ENCODE results near the gene NMBR. TPM values are rescaled to one million over a fixed set of nuclear protein-coding genes. Genes with fewer than 3 reads are reported as not detected.

NMBR gene
- total RNA-seq, 1 experiment from 2014 or later = not detected

DNA sequence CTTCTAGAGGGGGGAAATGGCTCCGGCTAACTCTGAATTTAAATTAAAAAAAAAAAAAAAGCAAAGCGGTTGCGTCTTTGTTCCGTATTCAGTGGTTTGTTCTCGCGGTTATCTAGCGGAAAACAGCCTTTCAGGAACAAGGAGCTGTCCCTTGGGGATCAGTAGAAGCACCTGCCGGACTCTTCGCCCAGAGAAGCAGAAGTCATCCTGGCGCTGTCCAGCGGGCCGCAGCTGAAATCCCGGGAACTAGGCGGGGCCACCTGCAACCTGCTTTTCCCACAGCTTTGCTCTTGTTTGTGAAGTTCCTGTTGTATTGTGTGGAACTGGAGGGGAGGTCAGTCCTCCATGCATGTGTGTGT lies 58.1 kb downstream of the NMBR start:
- H3K18ac ChIP-seq (ENCODE audit: insufficient read length, low read depth, low read length) = no peak overlapping the region
- no peaks in the 10 kb centered on the region for H4K20me1 ChIP-seq (ENCODE audit: control insufficient read depth, insufficient read depth, insufficient read length)
- H3K9ac ChIP-seq (ENCODE audit: extremely low read depth, insufficient read length, low read length) = no peak overlapping the region
- no peak overlapping the region for H3K4ac ChIP-seq (ENCODE audit: low read depth, low read length)
- H2AFZ ChIP-seq (ENCODE audit: low read length) = no peak overlapping the region
- no peak overlapping the region for H3K14ac ChIP-seq (ENCODE audit: insufficient read depth, low read length)
- H2BK15ac ChIP-seq (ENCODE audit: low read depth, low read length) = no peak overlapping the region
- H4K91ac ChIP-seq (ENCODE audit: insufficient read length, low read depth, low read length) = no peak overlapping the region
- no peaks in the 10 kb centered on the region for H3K36me3 Mint-ChIP-seq (ENCODE audit: insufficient read depth in 1 of 3, low read depth in 3 of 3)
- no peak overlapping the region for H3T11ph ChIP-seq (ENCODE audit: low read length)
- no peak overlapping the region for H2BK12ac ChIP-seq (ENCODE audit: insufficient read length, low read depth, low read length)
- no peaks in the 10 kb centered on the region for H3K79me1 ChIP-seq (ENCODE audit: insufficient read depth, low read depth, low read length, poor library complexity, severe bottlenecking)
- H3K27ac ChIP-seq (ENCODE audit: insufficient read length, low read depth, low read length) = no peak overlapping the region
- no CpG with 5 or more reads among the region's 14 CpGs for WGBS (ENCODE audit: extremely low coverage, insufficient read length, low lambda C conversion rate)
- H2BK5ac ChIP-seq (ENCODE audit: insufficient read length, low read length) = no peak overlapping the region
- H3K27me3 Mint-ChIP-seq (ENCODE audit: low read depth) = peaks cover 19% of the 10 kb centered on the region
- no peak for TF ChIP-seq CTCF (conservative IDR thresholded peaks at IDR 0.05)
- no peak overlapping the region for H2AK5ac ChIP-seq (ENCODE audit: insufficient read length, low read length)
- H3K4me2 ChIP-seq (ENCODE audit: insufficient read depth, insufficient read length, low read length) = peak overlapping the region; percentile 69
- H3K4me1 ChIP-seq (ENCODE audit: insufficient read depth, low read length) = no peaks in the 10 kb centered on the region
- H3K23ac ChIP-seq (ENCODE audit: insufficient read length, low read depth, low read length) = no peak overlapping the region
- peaks cover 5 to 6% of the 10 kb centered on the region in 2 experiments; a peak in 2 of 4 replicates for H3K4me1 Mint-ChIP-seq
- no peak overlapping the region for H4K8ac ChIP-seq (replicated peaks; ENCODE audit: insufficient read length, low read depth, low read length)
- H2BK20ac ChIP-seq (ENCODE audit: low read depth, low read length, poor library complexity, severe bottlenecking) = no peak overlapping the region
- no peaks in the 10 kb centered on the region for H3K79me2 ChIP-seq (ENCODE audit: insufficient read depth, low read length)
- no peaks in the 10 kb centered on the region; a peak in 1 of 5 replicates for H3K9me3 Mint-ChIP-seq
- H3K56ac ChIP-seq (ENCODE audit: insufficient read length, low read depth, low read length) = no peak overlapping the region
- H4K5ac ChIP-seq (ENCODE audit: insufficient read length, low read depth, low read length) = no peak overlapping the region
- H3K9me3 ChIP-seq (ENCODE audit: control insufficient read depth, low read depth, low read length) = no peaks in the 10 kb centered on the region
- peak; percentile 83 for DNase-seq
- no peak overlapping the region for H3K27ac Mint-ChIP-seq
- H3K27me3 ChIP-seq (ENCODE audit: insufficient read depth, low read length) = peaks cover 4% of the 10 kb centered on the region; the same call in 1 of the 2 replicates
- H2BK120ac ChIP-seq (ENCODE audit: low read depth, low read length, poor library complexity, severe bottlenecking) = no peak overlapping the region
- H3K4me3 Mint-ChIP-seq = peak overlapping the region; percentile 60 to 80
- peaks cover 8% of the 10 kb centered on the region for H3K23me2 ChIP-seq (ENCODE audit: insufficient read length, low read depth, low read length, poor library complexity, severe bottlenecking)

All from H9 (cell line).